ENCODE results near the gene ANKRD9.
A peak's percentile ranks its signal among the peaks of the same experiment; 100 is the strongest.

Gene ANKRD9

DNA sequence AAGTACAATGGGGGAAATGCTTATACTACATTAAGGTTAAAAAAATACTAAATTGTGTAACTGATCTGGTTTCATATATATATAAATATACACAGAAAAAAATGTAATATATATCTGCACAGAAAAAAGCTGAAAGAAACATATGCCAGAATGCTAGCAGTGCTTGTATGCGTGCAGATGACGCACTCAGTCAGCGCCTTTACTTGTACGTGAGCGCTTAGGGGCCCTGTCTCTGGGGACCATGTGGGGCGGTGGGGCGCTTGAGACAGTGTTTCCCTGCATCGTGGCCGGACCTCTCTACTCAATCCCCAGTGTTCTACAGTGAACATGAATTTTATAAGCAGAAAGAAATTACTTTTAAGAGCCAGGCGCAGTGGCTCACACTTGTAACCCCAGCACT lies 7.0 kb downstream of the ANKRD9 start:
- TF ChIP-seq, protein P1, sequence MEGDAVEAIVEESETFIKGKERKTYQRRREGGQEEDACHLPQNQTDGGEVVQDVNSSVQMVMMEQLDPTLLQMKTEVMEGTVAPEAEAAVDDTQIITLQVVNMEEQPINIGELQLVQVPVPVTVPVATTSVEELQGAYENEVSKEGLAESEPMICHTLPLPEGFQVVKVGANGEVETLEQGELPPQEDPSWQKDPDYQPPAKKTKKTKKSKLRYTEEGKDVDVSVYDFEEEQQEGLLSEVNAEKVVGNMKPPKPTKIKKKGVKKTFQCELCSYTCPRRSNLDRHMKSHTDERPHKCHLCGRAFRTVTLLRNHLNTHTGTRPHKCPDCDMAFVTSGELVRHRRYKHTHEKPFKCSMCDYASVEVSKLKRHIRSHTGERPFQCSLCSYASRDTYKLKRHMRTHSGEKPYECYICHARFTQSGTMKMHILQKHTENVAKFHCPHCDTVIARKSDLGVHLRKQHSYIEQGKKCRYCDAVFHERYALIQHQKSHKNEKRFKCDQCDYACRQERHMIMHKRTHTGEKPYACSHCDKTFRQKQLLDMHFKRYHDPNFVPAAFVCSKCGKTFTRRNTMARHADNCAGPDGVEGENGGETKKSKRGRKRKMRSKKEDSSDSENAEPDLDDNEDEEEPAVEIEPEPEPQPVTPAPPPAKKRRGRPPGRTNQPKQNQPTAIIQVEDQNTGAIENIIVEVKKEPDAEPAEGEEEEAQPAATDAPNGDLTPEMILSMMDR (IDR thresholded peaks at IDR 0.05; ENCODE audit: low read depth, low read length) = no peak
- no peak for DNase-seq
- H3K27me3 ChIP-seq = no peaks in the 10 kb centered on the region
- H3K9me3 ChIP-seq = no peaks in the 10 kb centered on the region
- H3K4me1 ChIP-seq = peaks cover 3% of the 10 kb centered on the region
- H3K36me3 ChIP-seq = no peaks in the 10 kb centered on the region; the same call in 1 of the 2 replicates
- H3K4me3 ChIP-seq (ENCODE audit: low read depth, low read length) = no peak overlapping the region

DNA sequence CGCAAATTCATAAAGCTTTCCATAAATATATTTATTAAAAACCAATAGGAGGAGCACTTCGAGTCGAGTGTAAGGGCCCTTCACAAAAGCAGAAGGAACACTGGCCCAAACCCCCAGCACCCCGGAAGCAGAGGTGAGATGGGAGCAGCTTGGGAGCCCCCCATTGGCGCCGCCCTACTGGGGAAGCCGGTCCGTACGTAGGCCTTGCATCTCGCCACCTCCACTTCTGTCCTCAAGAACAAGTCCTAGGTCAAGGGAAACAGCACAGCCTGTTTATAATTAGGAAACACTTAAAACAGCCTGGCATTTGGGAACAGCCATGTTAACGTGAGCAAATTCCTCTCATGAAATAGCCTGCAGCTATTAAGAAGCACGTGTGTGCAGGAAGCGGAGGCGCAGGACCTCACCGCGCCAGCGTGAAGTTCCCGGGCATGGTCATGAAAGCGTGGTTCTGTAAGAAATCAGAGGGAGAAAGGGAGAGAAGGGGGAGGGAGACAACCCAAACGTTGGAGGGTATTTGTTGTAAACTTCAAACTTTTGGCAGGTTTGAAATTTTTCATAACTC lies 7.7 kb downstream of the ANKRD9 start:
- no peaks in the 10 kb centered on the region for H3K27me3 ChIP-seq
- no peak overlapping the region for H3K4me3 ChIP-seq (ENCODE audit: low read depth, low read length)
- H3K9me3 ChIP-seq = no peaks in the 10 kb centered on the region
- peaks cover 3% of the 10 kb centered on the region for H3K4me1 ChIP-seq
- no peak for DNase-seq
- TF ChIP-seq, protein P1 (IDR thresholded peaks at IDR 0.05; ENCODE audit: low read depth, low read length) = peak; percentile 24
- no peaks in the 10 kb centered on the region; the same call in 1 of the 2 replicates for H3K36me3 ChIP-seq

DNA sequence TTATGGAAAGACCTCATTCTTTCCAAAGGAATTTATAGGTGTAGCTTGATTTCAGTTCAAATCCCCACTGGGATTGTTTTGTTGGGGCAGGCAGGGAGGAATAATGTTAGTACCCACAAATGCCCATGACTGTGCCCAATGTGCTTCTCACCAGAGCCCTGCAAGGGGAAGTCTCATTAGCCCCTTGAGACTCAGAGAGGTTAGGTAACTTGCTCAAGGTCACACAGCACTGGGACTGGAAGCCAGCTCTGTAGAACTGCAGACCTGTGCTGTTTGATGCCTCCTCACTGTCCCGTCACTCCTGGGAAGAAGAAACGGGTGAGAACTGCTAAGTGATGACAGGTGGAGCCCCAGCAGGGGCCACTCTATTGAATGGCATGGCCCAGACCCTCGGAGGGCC lies 8.9 kb downstream of the ANKRD9 start:
- no peaks in the 10 kb centered on the region for H3K9me3 ChIP-seq
- H3K4me1 ChIP-seq = peaks cover 3% of the 10 kb centered on the region
- TF ChIP-seq, protein P1 (IDR thresholded peaks at IDR 0.05; ENCODE audit: low read depth, low read length) = no peak
- DNase-seq = no peak
- no peaks in the 10 kb centered on the region for H3K27me3 ChIP-seq
- H3K36me3 ChIP-seq = no peaks in the 10 kb centered on the region
- H3K4me3 ChIP-seq (ENCODE audit: low read depth, low read length) = no peak overlapping the region

DNA sequence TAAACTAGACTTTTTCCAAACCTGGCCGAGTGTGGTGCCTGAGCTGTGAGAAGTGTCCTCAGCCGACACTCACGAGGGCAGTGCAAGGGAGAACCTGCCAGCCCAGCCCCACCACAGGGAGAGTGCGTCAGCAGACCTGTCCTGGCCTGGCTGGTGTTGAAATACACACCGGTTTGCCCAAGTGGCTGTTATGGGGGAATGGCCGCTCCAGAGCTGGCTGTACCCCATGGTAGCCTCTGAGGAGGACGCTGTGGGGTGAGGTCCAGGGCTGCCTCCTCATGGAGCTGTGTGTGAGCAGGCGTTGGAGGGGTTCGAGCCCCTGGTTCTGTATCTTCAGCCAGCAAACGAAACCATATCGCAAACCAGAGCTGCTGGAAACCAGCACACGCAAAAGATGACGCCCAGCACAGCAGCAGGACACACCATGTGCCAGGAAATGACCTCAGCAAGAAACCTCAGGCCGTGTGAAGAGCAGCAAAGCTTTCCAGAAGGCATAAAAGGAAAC lies 9.4 kb downstream of the ANKRD9 start:
- DNase-seq = no peak
- Histone ChIP-seq H3K27me3 (no peaks in the 10 kb centered on the region), H3K36me3 (no peaks in the 10 kb centered on the region), H3K4me3 (ENCODE audit: low read depth, low read length) (no peak overlapping the region), H3K9me3 (no peaks in the 10 kb centered on the region), H3K4me1 (peaks cover 3% of the 10 kb centered on the region)
- TF ChIP-seq, protein P1 (IDR thresholded peaks at IDR 0.05; ENCODE audit: low read depth, low read length) = no peak

DNA sequence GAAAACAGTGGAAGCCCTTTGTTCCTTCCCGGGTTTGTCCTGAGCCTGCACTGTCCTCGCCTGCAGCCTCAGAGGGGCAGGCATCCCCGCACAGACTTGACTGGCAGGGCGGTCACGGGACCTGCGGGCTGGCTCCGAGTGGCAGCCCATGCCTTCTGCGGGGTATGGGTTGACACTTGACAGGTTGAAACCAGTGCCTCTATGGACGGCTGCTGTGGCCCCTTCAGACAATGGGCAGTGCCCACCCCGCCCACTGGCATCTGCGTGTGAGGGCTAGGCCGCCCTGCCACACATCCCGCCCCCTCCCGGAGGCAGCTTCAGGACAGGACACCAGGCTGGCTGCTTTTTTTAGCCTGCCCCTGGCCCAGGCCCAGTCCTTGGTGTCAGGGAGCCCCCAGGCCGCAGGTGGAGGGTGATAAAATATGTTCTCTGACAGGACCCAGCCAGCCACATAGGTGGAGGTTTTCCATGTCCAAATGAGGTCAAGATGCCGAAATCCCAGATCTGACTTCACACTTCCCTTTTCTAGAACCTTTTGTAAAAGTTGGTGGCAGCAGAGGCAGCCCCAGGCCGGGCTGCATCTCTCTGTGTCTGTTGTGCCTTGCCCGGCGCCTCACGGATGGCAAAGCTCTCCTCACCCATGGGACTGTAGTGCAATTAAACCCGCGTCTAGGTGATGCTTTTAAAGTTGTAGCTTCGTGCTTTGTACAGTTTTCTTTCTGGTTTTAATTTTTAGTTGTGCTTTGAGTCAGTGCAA lies 10.0 kb downstream of the ANKRD9 start:
- Histone ChIP-seq H3K36me3 (no peaks in the 10 kb centered on the region), H3K9me3 (no peaks in the 10 kb centered on the region), H3K4me3 (ENCODE audit: low read depth, low read length) (no peak overlapping the region), H3K27me3 (no peaks in the 10 kb centered on the region), H3K4me1 (peaks cover 1% of the 10 kb centered on the region)
- TF ChIP-seq, protein P1 (IDR thresholded peaks at IDR 0.05; ENCODE audit: low read depth, low read length) = no peak
- DNase-seq = no peak

DNA sequence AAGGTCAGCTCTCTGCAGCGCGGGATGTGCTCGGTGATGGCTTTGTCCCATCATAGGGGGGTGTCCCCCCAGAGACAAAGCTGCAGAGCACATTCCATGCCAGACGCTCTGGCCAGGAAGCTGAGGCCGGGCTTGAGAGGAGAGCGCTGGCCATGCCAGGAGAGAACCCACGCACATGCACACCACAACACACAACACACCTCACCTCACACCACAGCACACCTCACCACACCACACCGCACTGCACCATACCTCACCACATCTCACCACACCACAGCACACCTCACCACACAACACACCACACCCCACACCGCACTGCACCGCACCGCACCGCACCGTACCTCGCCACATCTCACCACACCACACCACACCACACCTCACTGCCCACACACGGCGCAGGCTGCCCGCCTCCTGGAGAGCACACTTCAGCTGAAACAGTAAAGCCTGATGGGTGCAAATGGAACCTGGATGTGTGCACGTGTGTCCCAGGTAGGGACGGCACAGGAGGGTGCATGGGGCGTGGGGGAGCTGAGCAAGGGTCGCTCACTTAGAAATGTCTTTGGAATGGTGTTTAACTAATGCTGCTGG lies 10.8 kb downstream of the ANKRD9 start:
- Histone ChIP-seq H3K4me1 (no peaks in the 10 kb centered on the region), H3K9me3 (no peaks in the 10 kb centered on the region), H3K36me3 (no peaks in the 10 kb centered on the region), H3K27me3 (no peaks in the 10 kb centered on the region), H3K4me3 (ENCODE audit: low read depth, low read length) (no peak overlapping the region)
- TF ChIP-seq, protein P1 (IDR thresholded peaks at IDR 0.05; ENCODE audit: low read depth, low read length) = no peak
- DNase-seq = no peak
